GM13976 (cell line): Measurements from ENCODE around the gene ZNF555.
A peak's percentile ranks its signal among the peaks of the same experiment; 100 is the strongest.
"Not testable (repeated sequence)": the region's sequence is repeated elsewhere in the genome, so short reads cannot be mapped to it uniquely, and the experiment has no call there.

Experiments used
- DNase-seq: peaks from one replicate; pipeline ENCODE4 v3.0.0; 2012; ENCODE audit warnings: low spot score
- in situ Hi-C: fragments of 300-500 bp; cut with MboI; formaldehyde crosslinking; loops from one replicate; pipeline ENCODE4 v1.12.0; 2022; ENCODE audit warnings: low sequenced_read_pairs, mixed read lengths, inconsistent platforms; ENCODE audit not compliant: unreplicated experiment
- TF ChIP-seq, protein P1 (sequence below): IDR thresholded peaks from 2 replicates; pipeline ENCODE4 v1.5.1; 2012; ENCODE audit warnings: borderline replicate concordance, mild to moderate bottlenecking; ENCODE audit not compliant: insufficient read depth; ENCODE audit errors: extremely low read depth, missing control alignments, control extremely low read depth

ZNF555 gene

DNA sequence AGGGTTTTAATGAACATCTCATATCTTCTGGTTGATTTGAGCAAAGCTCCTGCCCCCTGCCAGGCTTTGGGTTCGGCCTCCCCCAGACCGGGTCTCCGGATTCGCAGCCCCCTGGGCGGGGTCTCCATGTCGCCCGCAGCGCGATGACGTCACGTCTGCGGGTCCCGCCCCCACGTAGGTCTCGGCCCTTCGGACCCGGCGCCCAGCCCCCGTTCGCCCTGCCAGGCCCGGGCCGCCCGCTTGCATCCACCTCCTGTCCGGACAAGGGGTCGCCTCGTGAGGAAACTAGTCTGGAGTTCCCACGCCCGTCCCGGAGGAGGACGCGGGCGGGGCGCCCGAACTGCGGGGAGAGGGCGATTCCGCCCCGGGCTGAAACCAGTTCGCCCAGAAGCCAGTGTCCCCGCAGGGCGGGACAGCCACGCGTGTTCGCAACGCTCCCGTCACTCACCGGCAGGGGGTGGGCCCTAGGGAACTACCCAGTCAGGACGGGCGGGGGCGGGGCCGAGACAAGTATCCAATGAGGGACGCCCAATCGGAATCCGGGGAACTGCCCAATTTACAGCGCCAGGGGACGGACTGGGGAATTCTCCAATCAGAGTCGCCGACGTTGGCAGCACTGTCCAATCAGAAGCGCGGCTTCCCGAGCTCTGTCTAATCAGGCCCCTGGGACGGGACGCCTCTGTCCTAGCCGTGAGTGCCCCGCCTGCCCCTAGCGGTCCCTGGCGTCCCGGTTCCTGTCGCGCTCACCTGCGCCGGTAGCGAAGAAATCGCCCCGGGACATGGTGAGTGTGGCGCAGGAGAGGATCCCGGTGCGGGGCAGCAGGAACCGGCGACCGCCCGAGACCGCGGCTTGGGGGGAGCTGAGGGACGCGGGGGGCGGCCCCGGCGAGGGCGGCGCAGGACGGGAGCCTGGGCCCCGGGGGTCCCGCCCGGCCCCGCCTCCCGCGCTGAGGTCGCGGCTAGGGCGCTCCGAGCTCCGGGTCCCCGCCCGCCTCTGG lies at the start of gene ZNF555:
Gene ZNF555 (plus strand): TSS at position 682 of the 998 bp plus-strand sequence. CDS start 98 bp downstream, at position 780.
- in situ Hi-C loops = no loop called here
- peak; percentile 99 for DNase-seq
- TF ChIP-seq, protein P1, sequence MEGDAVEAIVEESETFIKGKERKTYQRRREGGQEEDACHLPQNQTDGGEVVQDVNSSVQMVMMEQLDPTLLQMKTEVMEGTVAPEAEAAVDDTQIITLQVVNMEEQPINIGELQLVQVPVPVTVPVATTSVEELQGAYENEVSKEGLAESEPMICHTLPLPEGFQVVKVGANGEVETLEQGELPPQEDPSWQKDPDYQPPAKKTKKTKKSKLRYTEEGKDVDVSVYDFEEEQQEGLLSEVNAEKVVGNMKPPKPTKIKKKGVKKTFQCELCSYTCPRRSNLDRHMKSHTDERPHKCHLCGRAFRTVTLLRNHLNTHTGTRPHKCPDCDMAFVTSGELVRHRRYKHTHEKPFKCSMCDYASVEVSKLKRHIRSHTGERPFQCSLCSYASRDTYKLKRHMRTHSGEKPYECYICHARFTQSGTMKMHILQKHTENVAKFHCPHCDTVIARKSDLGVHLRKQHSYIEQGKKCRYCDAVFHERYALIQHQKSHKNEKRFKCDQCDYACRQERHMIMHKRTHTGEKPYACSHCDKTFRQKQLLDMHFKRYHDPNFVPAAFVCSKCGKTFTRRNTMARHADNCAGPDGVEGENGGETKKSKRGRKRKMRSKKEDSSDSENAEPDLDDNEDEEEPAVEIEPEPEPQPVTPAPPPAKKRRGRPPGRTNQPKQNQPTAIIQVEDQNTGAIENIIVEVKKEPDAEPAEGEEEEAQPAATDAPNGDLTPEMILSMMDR = peak; percentile 58

DNA sequence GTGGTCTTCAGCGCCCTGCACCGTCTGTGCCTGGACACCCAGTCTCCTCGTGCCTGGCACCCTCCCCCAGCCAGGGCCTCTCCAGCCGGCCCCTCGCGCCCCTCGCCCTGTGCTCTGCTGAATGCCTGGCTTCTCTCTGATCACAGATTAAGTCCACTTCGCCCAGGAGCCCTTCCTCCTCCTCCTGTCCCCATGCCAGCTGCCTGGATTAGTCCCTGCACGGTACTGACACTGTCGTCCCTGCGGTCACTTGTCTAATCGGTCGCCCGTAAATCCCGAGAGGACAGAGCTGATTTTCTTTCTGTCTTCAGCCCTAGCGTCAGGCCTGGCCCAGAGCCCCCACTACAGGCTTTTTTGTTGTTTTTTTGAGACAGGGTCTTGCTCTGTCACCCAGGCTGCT lies 49.4 kb upstream of the ZNF555 start:
- DNase-seq = no peak
- in situ Hi-C loops = no loop called here
- TF ChIP-seq, protein P1 = no peak

DNA sequence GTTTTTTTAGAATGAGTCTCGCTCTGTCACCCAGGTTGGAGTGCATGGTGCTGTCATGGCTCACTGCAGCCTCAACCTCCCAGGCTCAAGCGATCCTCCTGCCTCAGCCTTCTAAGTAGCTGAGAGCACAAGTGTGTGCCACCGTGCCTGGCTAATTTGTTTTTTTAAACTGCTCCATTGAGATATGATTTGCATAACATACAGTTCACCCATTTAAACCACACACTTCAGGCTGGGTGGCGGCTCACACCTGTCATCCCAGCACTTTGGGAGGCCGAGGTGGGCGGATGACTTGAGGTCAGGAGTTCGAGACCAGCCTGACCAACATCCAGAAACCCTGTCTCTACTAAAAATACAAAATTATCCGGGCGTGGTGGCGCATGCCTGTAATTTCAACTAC lies 48.6 kb upstream of the ZNF555 start:
- in situ Hi-C loops, DNase-seq: not testable (repeated sequence)

DNA sequence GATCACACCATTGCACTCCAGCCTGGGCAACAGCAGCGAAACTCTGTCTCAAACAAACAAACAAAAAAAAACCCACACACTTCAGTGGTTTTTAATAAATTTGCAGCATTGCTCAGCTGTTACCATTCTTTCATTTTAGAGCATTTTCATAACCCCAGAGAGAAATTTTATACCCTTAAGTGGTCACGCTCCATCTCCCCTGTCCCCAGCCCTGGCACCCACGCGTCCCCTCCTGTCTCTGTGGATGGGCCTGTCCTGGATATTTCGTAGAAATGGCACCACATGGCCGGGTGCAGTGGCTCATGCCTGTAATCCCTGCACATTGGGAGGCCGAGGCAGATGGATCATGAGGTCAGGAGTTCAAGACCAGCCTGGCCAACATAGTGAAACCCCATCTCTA lies 48.1 kb upstream of the ZNF555 start:
- TF ChIP-seq, protein P1 = no peak
- no peak for DNase-seq
- in situ Hi-C loops = no loop called here

DNA sequence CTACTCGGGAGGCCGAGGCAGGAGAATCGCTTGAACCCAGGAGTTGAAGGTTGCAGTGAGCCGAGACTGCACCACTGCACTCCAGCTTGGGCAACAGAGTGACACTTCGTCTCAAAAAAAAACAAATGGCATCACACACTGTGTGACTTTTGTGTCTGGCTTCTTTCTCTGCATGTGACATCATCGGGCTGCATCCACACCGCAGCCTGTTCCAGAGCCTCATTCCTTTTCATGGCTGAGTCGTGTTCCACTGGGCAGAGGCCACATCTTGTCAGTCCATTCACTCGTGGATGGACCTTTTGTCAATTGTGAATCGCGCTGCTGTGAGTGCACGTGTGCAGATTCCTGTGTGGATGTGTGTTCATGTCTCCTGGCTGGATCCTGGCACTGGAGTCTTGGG lies 47.7 kb upstream of the ZNF555 start:
- in situ Hi-C loops = no loop called here
- no peak for DNase-seq
- TF ChIP-seq, protein P1 = no peak

DNA sequence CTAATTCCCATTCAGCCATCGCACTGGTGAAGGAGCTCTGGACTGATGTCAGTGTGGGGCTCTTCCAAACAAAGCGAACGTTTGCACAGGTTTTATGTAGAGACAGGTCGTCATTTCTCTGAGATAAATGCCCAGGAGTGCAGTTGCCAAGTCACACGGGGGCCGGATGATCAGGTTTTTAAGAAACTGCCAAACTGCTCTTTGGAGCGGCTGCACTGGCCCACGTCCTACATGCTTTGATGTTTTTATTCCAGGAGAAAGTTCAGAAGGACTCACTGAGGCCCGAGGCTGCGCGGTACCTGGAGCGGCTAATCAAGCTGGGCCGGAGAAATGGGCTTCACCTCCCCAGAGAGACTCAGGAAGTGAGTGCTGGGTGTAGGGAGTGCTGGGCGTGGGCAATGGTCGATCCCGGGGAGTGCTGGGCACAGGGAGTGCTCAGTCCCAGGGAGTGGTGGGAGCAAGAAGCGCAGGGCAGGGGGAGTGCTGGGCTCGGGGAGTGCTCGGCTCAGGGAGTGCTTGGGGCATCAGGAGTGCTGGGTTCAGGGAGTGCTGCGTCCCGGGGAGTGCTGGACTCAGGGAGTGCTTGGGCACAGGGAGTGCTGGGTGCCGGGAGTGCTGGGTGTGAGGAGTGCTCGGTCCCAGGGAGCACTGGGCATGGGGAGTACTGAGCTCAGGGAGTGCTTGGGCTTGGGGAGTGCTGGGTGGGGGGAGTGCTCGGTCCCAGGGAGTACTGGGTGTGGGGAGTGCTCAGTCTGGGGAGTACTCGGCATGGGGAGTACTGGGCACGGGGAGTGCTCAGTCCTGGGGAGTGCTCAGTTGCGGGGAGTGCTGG lies 45.2 kb upstream of the ZNF555 start:
- in situ Hi-C loops = no loop called here
- DNase-seq = no peak
- TF ChIP-seq, protein P1 = no peak
